Medulla oblongata (tissue), 1 donor: ENCODE data around the gene SUMO4.

Experiments
- DNase-seq: peaks from one replicate; pipeline ENCODE4 v3.0.0-alpha.2; 2015; ENCODE audit errors: extremely low spot score

SUMO4 gene

GRCh38 chr6:149400050-149400449 lies at the start of gene SUMO4:
TSS of gene SUMO4 (plus strand) at chr6:149400262. CDS start at chr6:149400392, 130 bp downstream.
- DNase-seq: no peak

GRCh38 chr6:149354009-149354408 lies 46.1 kb upstream of the SUMO4 start:
- no peak for DNase-seq

GRCh38 chr6:149356081-149356750 lies 43.8 kb upstream of the SUMO4 start:
- no peak for DNase-seq

- DNase-seq: no peak
These were observed 42.1 kb upstream of the SUMO4 start for GRCh38 chr6:149357726-149358538.

GRCh38 chr6:149359440-149359839 lies 40.6 kb upstream of the SUMO4 start:
- no peak for DNase-seq

GRCh38 chr6:149360536-149360935 lies 39.5 kb upstream of the SUMO4 start:
- no peak for DNase-seq

GRCh38 chr6:149362289-149362688 lies 37.8 kb upstream of the SUMO4 start:
- no peak for DNase-seq

- no peak for DNase-seq
These were observed 36.9 kb upstream of the SUMO4 start for GRCh38 chr6:149363154-149363553.

GRCh38 chr6:149364557-149364956 lies 35.5 kb upstream of the SUMO4 start:
- no peak for DNase-seq

- no peak for DNase-seq
These were observed 34.9 kb upstream of the SUMO4 start for GRCh38 chr6:149365197-149365596.

- DNase-seq: no peak
These were observed 33.7 kb upstream of the SUMO4 start for GRCh38 chr6:149366267-149366921.

- DNase-seq: no peak
These were observed 32.0 kb upstream of the SUMO4 start for GRCh38 chr6:149368065-149368464.

GRCh38 chr6:149371154-149371553 lies 28.9 kb upstream of the SUMO4 start:
- DNase-seq: no peak

GRCh38 chr6:149372062-149372461 lies 28.0 kb upstream of the SUMO4 start:
- no peak for DNase-seq

- peak; percentile 13 for DNase-seq
These were observed 26.6 kb upstream of the SUMO4 start for GRCh38 chr6:149373511-149373910.

- no peak for DNase-seq
These were observed 20.1 kb upstream of the SUMO4 start for GRCh38 chr6:149379977-149380376.

GRCh38 chr6:149380523-149380922 lies 19.5 kb upstream of the SUMO4 start:
- DNase-seq: no peak

- DNase-seq: no peak
These were observed 16.7 kb upstream of the SUMO4 start for GRCh38 chr6:149383371-149383770.

GRCh38 chr6:149384464-149384863 lies 15.6 kb upstream of the SUMO4 start:
- no peak for DNase-seq

GRCh38 chr6:149385998-149386646 lies 13.9 kb upstream of the SUMO4 start:
- no peak for DNase-seq

- DNase-seq: no peak
These were observed 12.1 kb upstream of the SUMO4 start for GRCh38 chr6:149387779-149388512.
